NCI-H345 (cell line): Measurements from ENCODE around the gene DCAF8.
"Not testable (repeated sequence)": the region's sequence is repeated elsewhere in the genome, so short reads cannot be mapped to it uniquely, and the experiment has no call there.

Experiments used
- DNase-seq: peaks from one replicate; lab custom pipeline; 2025; lab: John Stamatoyannopoulos, UW

DCAF8 gene

GRCh38 chr1:160261893-160262794 is at the start of gene DCAF8:
Gene DCAF8 (minus strand): TSS chr1:160262549. CDS start chr1:160244008, 18,541 bp downstream.
- peak; percentile 98 for DNase-seq

DNA sequence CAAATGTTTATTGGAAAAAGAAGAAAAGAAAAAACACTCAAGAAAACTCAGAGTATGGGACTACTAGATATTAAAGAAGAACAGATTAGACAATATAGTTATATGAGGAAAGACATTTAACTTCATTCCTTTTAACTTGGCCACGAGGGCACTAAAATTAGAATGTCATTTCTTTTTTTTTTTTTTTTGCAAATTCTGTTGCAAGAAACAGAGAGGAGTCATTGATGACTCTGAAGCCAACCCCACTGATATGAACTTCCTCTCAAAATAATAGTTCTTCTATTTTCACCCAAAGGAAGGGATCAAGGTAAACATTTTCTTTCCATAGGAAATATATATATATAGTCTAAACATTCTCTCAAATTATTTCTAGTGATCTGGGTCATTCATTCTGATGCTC is 47.2 kb upstream of the DCAF8 start:
- DNase-seq, result no peak

DNA sequence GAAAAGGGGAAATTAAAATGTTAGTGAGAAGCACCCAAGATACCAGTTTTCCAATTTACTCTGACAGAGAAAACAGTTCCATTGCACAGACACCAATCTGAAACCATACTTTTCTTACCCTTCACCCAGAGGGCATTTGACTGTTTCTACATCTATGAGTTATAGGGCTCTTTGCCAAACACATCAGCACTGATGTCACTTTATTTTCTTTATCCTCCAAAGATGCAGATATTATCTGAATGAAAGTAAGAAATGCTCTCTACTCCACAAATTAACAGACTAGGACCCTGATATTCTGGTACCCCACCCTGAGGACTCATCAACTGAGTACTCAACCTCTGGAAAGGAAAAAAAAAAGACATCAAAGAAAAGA is 46.8 kb upstream of the DCAF8 start:
- no peak for DNase-seq

DNA sequence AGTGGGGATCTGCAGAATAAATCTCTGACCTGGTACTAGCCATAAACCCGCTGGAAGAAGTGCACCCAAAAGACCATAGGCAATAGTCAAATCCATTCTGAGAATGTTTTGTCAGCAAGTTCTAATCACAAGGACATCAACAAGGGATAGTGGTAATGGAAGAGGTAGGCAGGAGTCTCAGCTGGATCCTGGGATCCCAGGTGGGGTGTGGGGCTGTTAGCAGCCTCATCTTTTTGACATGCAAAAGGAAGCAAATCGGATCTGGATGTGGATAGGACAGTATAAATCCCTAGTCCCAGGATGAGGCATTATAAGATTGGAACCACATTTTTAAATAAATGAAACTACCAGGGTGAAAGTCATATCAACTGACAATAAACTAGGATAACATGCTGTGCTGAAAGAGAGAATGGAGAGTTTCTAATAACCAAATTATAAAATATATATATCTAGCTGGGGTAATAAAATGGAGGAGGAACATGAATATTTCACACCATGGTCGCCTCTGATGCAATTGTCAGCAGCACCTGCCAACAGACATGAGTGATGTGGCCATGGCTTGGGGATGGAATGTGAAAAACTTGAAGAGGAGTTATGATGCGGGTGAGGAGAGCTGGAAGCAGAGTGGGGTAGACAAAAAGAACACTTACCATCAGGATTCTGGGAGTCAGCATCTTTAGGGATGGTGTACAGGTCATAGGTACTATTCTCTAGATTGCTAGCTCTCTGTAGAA is 46.3 kb upstream of the DCAF8 start:
- no peak for DNase-seq

DNA sequence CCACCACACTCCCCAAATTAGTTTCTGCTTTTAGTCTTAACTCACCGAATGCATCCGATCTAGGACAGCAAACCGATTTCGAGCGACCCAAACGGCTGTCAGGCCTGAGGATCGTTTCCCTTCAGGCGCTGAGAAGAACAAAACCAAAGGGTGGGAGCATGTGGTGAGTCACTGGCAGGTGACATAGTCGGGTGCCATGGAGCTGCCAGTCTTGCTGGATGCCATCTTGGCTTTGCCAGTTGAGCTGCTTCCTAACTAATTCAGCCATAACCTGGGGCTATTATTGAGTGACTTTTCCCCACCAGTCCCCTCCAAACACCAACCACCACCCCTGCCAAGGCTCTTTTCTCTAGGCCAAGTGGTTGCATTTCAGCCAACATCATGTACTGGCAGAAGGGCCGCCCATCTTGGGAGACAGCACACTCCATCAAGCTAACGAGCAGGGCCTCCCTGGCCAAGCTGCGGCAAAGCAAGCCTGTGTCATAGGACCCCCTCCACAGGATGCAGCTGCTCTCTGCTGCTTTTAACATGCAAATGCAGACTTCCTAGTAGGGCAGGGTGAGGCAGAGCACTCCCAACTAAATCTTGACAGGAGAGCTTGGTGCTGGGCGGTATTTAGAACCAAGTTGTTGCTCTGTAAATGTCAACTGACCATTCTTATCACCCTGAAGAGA is 44.9 kb upstream of the DCAF8 start:
- no peak for DNase-seq

- DNase-seq, result no peak
Measured at GRCh38 chr1:160300173-160300572, 37.8 kb upstream of the DCAF8 start.

DNA sequence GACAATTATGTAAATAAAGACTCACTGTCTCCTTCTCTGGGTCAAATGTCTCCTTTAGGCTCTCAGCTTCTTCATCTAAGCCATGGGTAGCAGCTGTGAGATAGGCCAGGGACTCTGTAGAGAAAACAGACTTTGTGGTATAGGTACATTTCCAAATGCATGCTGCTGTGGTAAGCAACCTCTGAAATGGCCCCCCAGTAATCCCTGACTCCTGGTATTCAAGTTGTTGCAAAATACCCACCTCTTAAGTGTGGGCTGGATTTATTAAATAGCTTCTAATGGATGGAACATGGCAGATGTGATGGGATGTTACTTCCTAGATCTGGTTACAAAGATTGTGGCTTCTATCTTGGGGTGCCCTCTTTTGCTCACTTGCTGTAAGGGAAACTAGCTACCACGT is 33.7 kb upstream of the DCAF8 start:
- DNase-seq, result no peak

DNA sequence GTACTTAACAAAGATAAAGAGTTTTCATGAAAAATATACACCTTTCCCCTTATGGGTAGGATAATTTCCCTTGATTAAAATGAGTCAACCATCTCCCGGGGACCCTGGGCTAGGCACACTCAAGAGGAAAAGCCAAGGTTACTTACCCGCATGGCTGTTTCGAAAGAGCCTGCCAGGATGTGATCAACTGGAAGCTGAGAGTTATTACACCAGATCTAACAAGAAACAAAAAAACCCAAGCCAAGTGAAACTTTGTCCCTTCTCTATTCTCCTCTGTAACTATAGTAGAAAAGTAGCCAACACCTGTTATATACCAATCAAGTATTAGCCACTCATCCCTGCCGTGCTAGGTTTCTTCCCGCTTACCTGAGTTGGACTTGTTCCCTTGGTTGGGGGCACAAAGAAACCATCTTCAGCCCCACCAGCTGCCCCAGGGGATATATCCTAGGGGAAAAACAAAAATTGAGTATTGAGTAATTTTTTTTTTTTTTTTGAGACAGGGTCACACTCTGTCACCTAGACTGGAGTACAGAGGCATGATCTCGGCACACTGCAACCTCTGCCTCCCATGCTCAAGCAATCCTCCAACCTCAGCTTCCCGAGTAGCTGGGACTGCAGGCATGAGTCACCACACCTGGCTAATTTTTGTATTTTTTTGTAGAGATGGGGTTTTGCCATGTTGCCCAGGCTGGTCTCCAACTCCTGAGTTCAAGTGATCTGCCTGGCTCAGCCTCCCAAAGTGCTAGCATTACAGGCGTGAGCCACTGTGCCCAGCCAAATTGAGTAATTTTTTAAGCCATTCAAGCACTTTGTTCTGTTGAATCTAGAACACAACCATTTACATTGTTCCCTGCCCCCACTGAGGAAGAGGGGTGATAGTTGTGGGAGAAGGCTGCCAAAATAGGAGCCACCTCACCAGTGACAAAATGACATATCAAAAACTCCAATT is 30.9 kb upstream of the DCAF8 start:
- DNase-seq, result no peak

- peak; percentile 51 for DNase-seq
Measured at GRCh38 chr1:160291248-160292220, 29.2 kb upstream of the DCAF8 start.

DNA sequence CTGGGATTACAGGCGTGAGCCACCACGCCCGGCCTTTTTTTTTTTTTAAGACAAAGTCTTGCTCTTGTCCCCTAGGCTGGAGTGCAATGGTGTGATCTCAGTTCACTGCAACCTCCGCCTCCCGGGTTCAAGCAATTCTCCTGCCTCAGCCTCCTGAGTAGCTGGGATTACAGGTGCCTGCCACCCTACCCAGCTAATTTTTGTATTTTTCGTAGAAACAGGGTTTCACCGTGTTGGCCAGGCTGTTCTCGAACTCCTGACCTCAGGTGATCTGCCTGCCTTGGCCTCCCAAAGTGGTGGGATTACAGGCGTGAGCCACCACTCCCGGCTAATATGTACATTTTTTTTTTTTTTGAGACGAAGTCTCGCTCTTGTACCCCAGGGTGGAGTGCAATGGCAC is 25.4 kb upstream of the DCAF8 start:
- not testable (repeated sequence) for DNase-seq

- DNase-seq, result no peak
Measured at GRCh38 chr1:160285506-160285905, 23.2 kb upstream of the DCAF8 start.

- DNase-seq, result peak; percentile 89
Measured at GRCh38 chr1:160284782-160285344, 22.5 kb upstream of the DCAF8 start, which contains the start of gene PEX19. Gene PEX19 (minus strand): TSS chr1:160285133. CDS start chr1:160285124, 9 bp downstream.

DNA sequence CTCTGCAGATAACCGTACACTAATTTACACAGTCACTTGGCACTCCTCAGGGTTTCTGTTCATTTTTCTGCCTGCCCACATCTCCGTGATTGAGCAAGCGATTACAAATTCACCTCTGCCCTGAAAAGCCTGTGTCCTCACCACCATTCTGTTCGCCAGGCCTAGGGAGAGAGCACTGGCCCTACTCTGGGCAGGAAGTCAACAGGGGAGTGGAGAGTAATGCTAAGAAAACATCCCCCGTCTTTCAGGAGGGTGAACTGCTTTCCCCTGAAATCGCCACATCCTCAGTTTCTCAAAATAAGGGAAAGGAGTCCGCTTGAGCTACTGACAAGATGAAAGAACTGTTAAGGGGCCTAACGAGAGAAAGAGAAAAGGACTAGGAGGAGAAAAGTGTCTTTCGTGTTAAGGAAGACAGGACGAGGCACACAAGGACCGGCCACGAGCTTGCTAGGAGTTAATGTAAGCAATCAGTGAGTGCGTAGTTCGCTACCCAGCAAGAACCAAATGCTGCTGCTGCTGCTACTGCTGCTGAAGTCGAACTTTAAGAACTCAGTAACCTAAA is 22.0 kb upstream of the DCAF8 start:
- no peak for DNase-seq

DNA sequence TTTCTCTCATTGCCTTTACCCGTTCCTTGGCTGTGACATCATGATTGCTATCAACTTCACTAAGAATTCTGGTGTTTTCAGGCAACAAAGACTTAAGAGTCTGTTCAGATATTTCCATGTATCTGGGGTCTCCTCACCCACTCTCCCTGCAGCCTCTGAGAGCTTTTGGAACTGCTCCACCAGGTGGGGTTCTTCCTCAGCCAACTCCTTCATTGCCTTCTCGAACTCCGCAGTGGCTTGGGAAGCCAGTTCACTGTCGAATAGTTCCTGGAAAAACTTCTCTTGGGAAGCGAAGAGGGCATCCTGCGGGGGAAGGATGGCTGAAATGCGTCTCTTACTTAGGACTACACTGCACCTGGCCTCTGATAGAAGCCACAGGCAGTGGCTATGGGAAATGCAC is 20.5 kb upstream of the DCAF8 start:
- no peak for DNase-seq

GRCh38 chr1:160277987-160278386 is 15.6 kb upstream of the DCAF8 start:
- no peak for DNase-seq

GRCh38 chr1:160277330-160277729 is 15.0 kb upstream of the DCAF8 start:
- DNase-seq, result no peak

GRCh38 chr1:160271025-160271424 is 8.7 kb upstream of the DCAF8 start:
- DNase-seq, result no peak

DNA sequence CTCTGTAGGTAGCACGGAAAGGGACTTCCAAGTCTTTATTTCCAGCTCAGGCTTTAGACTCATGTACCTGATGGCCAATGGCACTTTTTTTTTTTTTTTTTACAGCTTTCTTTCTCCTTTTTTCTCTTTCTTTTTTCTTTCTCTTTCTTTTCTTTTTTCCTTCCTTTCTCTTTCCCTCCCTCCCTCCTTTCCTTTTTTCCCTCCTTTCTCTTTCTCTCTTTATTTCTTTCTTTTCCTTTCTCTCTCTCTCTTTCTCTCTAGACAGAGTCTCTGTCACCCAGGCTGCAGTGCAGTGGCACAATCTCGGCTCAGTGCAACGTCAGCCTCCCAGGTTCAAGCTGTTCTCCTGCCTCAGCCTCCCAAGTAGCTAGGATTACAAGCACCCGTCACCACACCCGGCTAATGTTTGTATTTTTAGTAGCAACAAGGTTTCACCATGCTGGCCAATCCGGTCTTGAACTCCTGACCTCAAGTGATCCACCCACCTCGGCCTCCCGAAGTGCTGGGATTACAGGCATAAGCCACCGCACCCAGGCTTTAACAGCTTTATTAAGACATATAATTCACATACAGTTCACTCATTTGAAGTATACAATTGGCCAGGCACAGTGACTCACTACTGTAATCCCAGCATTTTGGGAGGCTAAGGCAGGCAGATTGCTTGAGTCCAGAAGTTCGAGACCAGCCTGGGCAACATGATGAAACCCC is 5.1 kb upstream of the DCAF8 start:
- no peak for DNase-seq

- no peak for DNase-seq
Measured at GRCh38 chr1:160264795-160265307, 2.5 kb upstream of the DCAF8 start.
